Ishikawa (cell line): Measurements from ENCODE around the gene TTC9.

Experiments
- CEBPB ChIP-seq: IDR thresholded peaks from 2 replicates; pipeline ENCODE4 v1.6.1; 2012
- CREB1 ChIP-seq: IDR thresholded peaks from 2 replicates; pipeline ENCODE4 v1.6.1; 2012; ENCODE audit warnings: low read depth
- EP300 ChIP-seq: IDR thresholded peaks from 2 replicates; pipeline ENCODE4 v1.6.1; 2012; ENCODE audit warnings: borderline replicate concordance
- FOXM1 ChIP-seq: IDR thresholded peaks from 2 replicates; pipeline ENCODE4 v1.6.1; 2012; ENCODE audit warnings: low read depth, borderline replicate concordance
- MAX ChIP-seq: IDR thresholded peaks from 2 replicates; pipeline ENCODE4 v1.6.1; 2012
- RAD21 ChIP-seq: IDR thresholded peaks from 2 replicates; pipeline ENCODE4 v1.6.1; 2012; ENCODE audit warnings: low read depth
- REST ChIP-seq: IDR thresholded peaks from 2 replicates; pipeline ENCODE4 v1.6.1; 2012; ENCODE audit warnings: low read depth, mild to moderate bottlenecking
- TAF1 ChIP-seq: IDR thresholded peaks from 2 replicates; pipeline ENCODE4 v1.6.1; 2012; ENCODE audit warnings: low read depth, mild to moderate bottlenecking
- TCF12 ChIP-seq: IDR thresholded peaks from 2 replicates; pipeline ENCODE4 v1.6.1; 2012; ENCODE audit warnings: low read depth
- TEAD4 ChIP-seq: IDR thresholded peaks from 2 replicates; pipeline ENCODE4 v1.6.1; 2012
- YY1 ChIP-seq: IDR thresholded peaks from 2 replicates; pipeline ENCODE4 v1.6.1; 2012; ENCODE audit warnings: low read depth
- ZBTB7A ChIP-seq: IDR thresholded peaks from 2 replicates; pipeline ENCODE4 v1.6.1; 2012; ENCODE audit warnings: low read depth
- TF ChIP-seq, protein P1 (sequence below): IDR thresholded peaks from 2 replicates; pipeline ENCODE4 v1.6.1; 2012

- no peak for TF ChIP-seq EP300
- no peak for TF ChIP-seq YY1
- no peak for TF ChIP-seq ZBTB7A
- no peak for TF ChIP-seq FOXM1
- no peak for TF ChIP-seq TAF1
- TF ChIP-seq TEAD4: no peak
- TF ChIP-seq RAD21: no peak
- TF ChIP-seq CEBPB: no peak
- TF ChIP-seq, protein P1, sequence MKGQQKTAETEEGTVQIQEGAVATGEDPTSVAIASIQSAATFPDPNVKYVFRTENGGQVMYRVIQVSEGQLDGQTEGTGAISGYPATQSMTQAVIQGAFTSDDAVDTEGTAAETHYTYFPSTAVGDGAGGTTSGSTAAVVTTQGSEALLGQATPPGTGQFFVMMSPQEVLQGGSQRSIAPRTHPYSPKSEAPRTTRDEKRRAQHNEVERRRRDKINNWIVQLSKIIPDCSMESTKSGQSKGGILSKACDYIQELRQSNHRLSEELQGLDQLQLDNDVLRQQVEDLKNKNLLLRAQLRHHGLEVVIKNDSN: no peak
- TF ChIP-seq TCF12: no peak
- TF ChIP-seq MAX: no peak
- no peak for TF ChIP-seq CREB1
- no peak for TF ChIP-seq REST
Measured at GRCh38 chr14:70696026-70696425, 54.3 kb downstream of the TTC9 start.
